CD4-positive, alpha-beta T cell treated with Interferon alpha-2 for 1 hour (primary cell): Measurements from ENCODE around the gene RBM28.

Experiments used
- DNase-seq, 2 donors: peaks; one replicate each; pipeline ENCODE4 v3.0.0-alpha.2; 2020 to 2022

RBM28 gene

DNA sequence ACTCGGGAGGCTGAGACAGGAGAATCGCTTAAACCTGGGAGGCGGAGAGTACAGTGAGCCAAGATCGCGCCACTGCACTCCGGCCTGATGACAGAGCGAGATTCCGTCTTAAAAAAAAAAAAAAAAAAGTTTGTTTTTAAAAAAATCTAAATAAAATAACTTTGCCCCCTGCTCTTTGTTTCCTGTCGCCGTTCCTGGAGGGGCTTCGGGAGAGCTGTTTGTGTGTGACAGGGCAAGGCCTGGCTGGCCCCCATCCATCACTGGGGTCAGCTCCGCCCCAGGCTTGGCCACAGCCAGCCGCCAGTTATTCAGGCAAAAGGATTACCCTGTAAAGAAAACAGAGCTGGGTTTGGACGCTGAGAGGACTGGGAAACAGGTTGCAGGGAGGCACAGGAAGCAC, 86.2 kb downstream of the RBM28 start:
- no peak for DNase-seq

DNA sequence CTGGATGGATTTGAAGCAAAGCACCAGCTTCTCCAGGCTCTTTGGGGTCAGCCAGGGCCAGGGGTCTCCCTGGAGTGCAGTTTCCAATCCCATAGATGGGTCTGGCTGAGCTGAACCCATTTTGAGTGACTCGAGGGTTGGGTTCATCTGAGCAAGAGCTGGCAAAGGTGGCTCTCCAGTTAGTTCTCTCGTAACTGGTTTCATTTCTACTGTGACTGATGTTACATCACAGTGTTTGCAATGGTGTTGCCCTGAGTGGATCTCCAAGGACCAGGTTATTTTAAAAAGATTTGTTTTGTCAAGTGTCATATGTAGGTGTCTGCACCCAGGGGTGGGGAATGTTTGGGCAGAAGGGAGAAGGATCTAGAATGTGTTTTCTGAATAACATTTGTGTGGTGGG, 88.4 kb downstream of the RBM28 start:
- no peak for DNase-seq

GRCh38 chr7:128254470-128254869, 89.2 kb downstream of the RBM28 start:
- DNase-seq: no peak

DNA sequence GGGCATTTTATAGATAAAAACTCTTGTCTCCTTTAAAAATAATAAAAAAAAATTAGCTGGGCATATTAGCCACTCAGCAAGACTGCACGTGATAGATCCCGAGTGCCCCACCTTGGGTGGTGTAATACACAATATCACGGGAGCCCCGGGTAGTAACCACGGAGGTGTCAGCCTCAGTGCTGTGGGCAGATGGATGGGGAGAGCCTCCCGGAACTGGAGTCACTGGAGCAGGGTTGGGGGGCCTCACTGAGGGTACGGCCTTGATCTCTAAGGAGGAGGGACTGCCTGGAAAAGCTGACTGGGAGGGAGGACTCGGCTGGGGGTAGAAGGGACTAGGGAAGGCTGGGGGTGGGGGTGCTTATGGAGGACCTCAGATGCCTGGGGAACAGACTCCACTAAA, 90.0 kb downstream of the RBM28 start:
- DNase-seq: no peak

- no peak for DNase-seq
These were observed 92.4 kb downstream of the RBM28 start for GRCh38 chr7:128251337-128251736.
